Lower leg skin (tissue), 4 donors: ENCODE results near the gene TENT4A. TPM values are rescaled to one million over a fixed set of nuclear protein-coding genes. Genes with fewer than 3 reads are reported as not detected.

Source experiments
- DNase-seq, 2 donors: peaks; one replicate each; pipeline ENCODE4 v3.0.0-alpha.2; 2019; ENCODE audit warnings: low spot score in 2 of 2
- H3K4me3 ChIP-seq: fragments of 200-600 bp; sonication (generic); 2 replicates; pipeline ENCODE4 v1.5.1; 2017; ENCODE audit warnings: mild to moderate bottlenecking, low read depth; ENCODE audit not compliant: poor library complexity, severe bottlenecking
- POLR2A ChIP-seq, 2 donors: fragments of 450-650 bp; IDR thresholded peaks; one replicate each; pipeline ENCODE4 v1.6.1; 2016 to 2017; ENCODE audit warnings: antibody characterized with exemption in 2 of 2, mild to moderate bottlenecking in 1 of 2, moderate library complexity in 1 of 2
- WGBS, 2 donors: methylation state at CpG; one replicate each; pipeline ENCODE4 v1.1.5; 2018; 5-methylcytosine and 5-hydroxymethylcytosine counted together
- intact Hi-C: fragments of 100-400 bp; cut with DNase I; formaldehyde crosslinking; loops from one replicate; pipeline ENCODE4 v1.15.0; 2023; ENCODE audit warnings: low total_unique reads
- total RNA-seq, 4 donors: library from RNA; depleted of rRNA; stranded (reverse); fragments of >200 nt; gene quantifications; one replicate each; pipeline ENCODE4 v1.1.0, GENCODE V29; 2016
- TF ChIP-seq, protein P1 (sequence below), 3 donors: fragments of 450-650 bp; IDR thresholded peaks; one replicate each; pipeline ENCODE4 v1.5.1; 2016; ENCODE audit warnings: antibody characterized with exemption in 3 of 3, mild to moderate bottlenecking in 3 of 3, moderate library complexity in 2 of 3

TENT4A gene
- total RNA-seq, 4 donors from 2014 or later: 12.9 to 51.6 (median 21.6) TPM

DNA sequence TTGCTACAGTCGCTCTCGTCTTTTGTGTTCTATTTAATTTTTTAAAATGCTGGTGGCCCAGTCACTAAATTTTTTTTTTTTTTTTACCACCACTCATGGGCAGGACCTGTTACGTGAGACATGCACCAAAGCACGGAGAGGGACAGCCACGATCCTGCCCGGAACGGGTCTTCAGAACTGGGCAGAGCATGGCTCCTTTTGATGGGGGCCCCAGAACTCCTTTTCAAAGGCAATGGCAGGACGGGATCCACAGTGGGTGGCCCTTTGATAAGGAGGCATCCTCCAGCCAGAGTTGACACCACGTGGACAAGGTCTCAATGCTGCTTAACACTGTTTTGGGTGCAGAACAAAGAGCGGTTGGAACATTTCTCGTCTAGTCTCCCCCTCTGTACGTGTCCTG, 50.0 kb downstream of the TENT4A start:
- no peak overlapping the region for H3K4me3 ChIP-seq
- no peak for DNase-seq
- 92% methylated on average over 12 of the region's 12 CpGs for WGBS, 2 donors
- TF ChIP-seq, protein P1, sequence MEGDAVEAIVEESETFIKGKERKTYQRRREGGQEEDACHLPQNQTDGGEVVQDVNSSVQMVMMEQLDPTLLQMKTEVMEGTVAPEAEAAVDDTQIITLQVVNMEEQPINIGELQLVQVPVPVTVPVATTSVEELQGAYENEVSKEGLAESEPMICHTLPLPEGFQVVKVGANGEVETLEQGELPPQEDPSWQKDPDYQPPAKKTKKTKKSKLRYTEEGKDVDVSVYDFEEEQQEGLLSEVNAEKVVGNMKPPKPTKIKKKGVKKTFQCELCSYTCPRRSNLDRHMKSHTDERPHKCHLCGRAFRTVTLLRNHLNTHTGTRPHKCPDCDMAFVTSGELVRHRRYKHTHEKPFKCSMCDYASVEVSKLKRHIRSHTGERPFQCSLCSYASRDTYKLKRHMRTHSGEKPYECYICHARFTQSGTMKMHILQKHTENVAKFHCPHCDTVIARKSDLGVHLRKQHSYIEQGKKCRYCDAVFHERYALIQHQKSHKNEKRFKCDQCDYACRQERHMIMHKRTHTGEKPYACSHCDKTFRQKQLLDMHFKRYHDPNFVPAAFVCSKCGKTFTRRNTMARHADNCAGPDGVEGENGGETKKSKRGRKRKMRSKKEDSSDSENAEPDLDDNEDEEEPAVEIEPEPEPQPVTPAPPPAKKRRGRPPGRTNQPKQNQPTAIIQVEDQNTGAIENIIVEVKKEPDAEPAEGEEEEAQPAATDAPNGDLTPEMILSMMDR (IDR thresholded peaks at IDR 0.05): no peak
- no peak for TF ChIP-seq POLR2A (IDR thresholded peaks at IDR 0.05)
- intact Hi-C loops: loop anchor here (10.0 kb wide), 2 partner anchors 632 to 992 kb away; partner anchors contain the start of gene ADCY2

GRCh38 chr5:6765612-6766525, 52.6 kb downstream of the TENT4A start:
- no peak overlapping the region for H3K4me3 ChIP-seq
- intact Hi-C loops: loop anchor here (10.0 kb wide), 2 partner anchors 629 to 989 kb away; partner anchors contain the start of gene ADCY2
- TF ChIP-seq POLR2A (IDR thresholded peaks at IDR 0.05): no peak
- TF ChIP-seq, protein P1 (IDR thresholded peaks at IDR 0.05): no peak
- 28 to 30% methylated on average over 21 of the region's 22 CpGs for WGBS, 2 donors
- peak; percentile 69 to 95 for DNase-seq

GRCh38 chr5:6766604-6767093, 53.4 kb downstream of the TENT4A start:
- intact Hi-C loops: loop anchor here (10.0 kb wide), 2 partner anchors 628 to 988 kb away; partner anchors contain the start of gene ADCY2
- 2 to 4% methylated on average over 8 to 12 of the region's 12 CpGs for WGBS, 2 donors
- H3K4me3 ChIP-seq: no peak overlapping the region
- DNase-seq: peak; percentile 74 to 96
- TF ChIP-seq POLR2A (IDR thresholded peaks at IDR 0.05): no peak
- TF ChIP-seq, protein P1 (IDR thresholded peaks at IDR 0.05): no peak

DNA sequence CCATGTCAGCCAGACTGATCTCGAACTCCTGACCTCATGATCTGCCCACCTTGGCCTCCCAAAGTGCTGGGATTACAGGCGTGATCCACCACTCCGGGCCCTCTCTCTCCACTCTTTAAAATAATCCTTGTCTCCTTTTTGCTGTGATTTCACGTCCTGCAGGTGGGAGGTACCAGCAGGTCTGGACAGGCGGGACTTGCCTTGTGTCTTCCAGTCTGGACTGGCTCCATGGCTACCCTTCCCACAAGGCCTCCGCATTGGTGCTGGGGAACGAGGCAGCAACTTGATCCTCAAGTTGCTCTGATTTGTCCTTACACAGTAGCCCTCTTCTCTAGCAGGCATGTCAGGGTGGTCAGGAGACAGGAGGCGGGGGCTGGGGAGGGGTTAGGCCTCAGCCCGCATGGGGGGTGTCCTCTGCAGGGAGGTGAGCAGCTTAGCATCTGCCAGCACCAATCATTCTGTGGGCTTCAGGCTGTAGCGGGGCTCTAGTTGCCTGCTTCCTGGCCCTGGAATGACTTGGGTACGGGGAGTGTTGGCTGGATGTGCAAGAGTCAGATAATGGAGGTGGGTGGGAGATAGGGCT, 54.3 kb downstream of the TENT4A start:
- WGBS, 2 donors: 75 to 85% methylated on average over 11 of the region's 11 CpGs
- intact Hi-C loops: loop anchor here (10.0 kb wide), 2 partner anchors 627 to 987 kb away; partner anchors contain the start of gene ADCY2
- no peak for DNase-seq
- TF ChIP-seq POLR2A (IDR thresholded peaks at IDR 0.05): no peak
- TF ChIP-seq, protein P1 (IDR thresholded peaks at IDR 0.05): no peak
- no peak overlapping the region for H3K4me3 ChIP-seq

DNA sequence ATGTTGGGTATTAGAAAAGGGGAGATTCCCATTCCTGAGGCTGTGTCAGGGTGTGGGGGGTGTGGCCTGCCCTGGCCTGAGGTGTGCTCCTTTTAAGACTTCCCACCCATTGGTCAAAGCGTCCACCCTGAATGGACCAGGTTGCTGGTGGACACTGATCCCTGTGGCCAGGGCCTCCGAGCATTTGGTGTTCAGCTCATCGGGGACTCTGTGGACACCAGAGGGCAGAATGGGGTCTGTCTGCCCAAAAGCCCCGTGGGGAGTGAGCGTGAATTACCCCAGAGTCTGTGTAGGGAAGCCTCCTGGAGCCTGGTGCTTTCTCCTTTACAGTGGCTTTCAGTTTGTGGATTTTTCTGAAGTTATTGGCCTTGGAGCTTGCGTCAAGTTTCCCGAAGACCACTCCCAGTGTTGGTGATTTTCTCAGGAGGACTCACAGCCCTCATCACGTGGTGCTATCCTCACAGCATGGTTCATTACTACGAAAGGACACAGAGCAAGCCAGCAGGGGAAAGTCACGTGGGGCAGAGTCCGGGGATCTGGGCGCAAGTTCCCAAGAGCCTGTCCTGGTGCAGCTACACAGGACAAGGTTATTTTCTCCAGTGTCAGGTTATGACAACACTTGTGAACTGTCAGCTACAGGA, 55.5 kb downstream of the TENT4A start:
- WGBS, 2 donors: 94% methylated on average over 12 of the region's 12 CpGs
- DNase-seq: no peak
- no peak overlapping the region for H3K4me3 ChIP-seq
- no peak for TF ChIP-seq POLR2A (IDR thresholded peaks at IDR 0.05)
- TF ChIP-seq, protein P1 (IDR thresholded peaks at IDR 0.05): no peak
- intact Hi-C loops: loop anchor here (10.0 kb wide), 2 partner anchors 626 to 986 kb away; partner anchors contain the start of gene ADCY2
